GM12878 (cell line): Measurements from ENCODE around the gene GPC6. TPM values are rescaled to one million over a fixed set of nuclear protein-coding genes. Genes with fewer than 3 reads are reported as not detected.

Experiments
- ATAC-seq: fragments of 200-7000 bp; cut with Tn5 transposase; 3 replicates; pipeline ENCODE4 v1.9.1; 2020; ENCODE audit warnings: mild to moderate bottlenecking, moderate library complexity
- BruUV-seq: library from RNA; stranded (reverse); fragments of 400-500 nt; replicated peaks from 2 replicates; lab custom pipeline; 2021; lab: Mats Ljungman, UMichigan
- CTCF ChIA-PET: fragments of 300-600 bp; sonication (Branson Sonifier 250); formaldehyde crosslinking; extraction: SDS; loops from one replicate; lab custom pipeline; 2021; ENCODE audit warnings: inconsistent platforms; lab: Yijun Ruan, JAX
- POLR2A ChIA-PET: fragments of 350-600 bp; formaldehyde crosslinking; extraction: SDS; loops from one replicate; lab custom pipeline; 2021; ENCODE audit warnings: inconsistent platforms; lab: Charles Lee
- RAD21 ChIA-PET: fragments of 300-600 bp; sonication (Branson Sonifier 250); formaldehyde crosslinking; loops from one replicate; lab custom pipeline; 2023; ENCODE audit warnings: antibody characterized with exemption; ENCODE audit not compliant: unreplicated experiment; lab: Charles Lee
- SMC1A ChIA-PET: fragments of 300-600 bp; sonication (Branson Sonifier 250); formaldehyde crosslinking; loops from one replicate; lab custom pipeline; 2023; ENCODE audit not compliant: unreplicated experiment, uncharacterized antibody; lab: Charles Lee
- DNase-seq: peaks from one replicate; pipeline ENCODE4 v3.0.0-alpha.2; 2011; ENCODE audit warnings: low read depth, low spot score
- FAIRE-seq: peaks from 3 replicates; lab custom pipeline; 2011; peaks lifted over from hg19 to GRCh38; lab: Jason Lieb, UNC
- H2AFZ ChIP-seq: 2 replicates; pipeline ENCODE4 v1.6.0; 2011; ENCODE audit warnings: low read depth, low read length, control low read depth; ENCODE audit not compliant: control insufficient read depth
- H3K27ac ChIP-seq: 2 replicates; pipeline ENCODE4 v1.5.1; 2011; ENCODE audit warnings: control low read depth; ENCODE audit not compliant: control insufficient read depth, insufficient read depth
- H3K27me3 ChIP-seq, 2 experiments: replicated peaks in 1 of 2; 2 replicates each; pipeline versions ENCODE4 v1.6.0 to v1.6.1; 2011; ENCODE audit warnings: low read length in 1 of 2; ENCODE audit not compliant: control insufficient read depth in 2 of 2, insufficient read depth in 2 of 2
- H3K36me3 ChIP-seq, 2 experiments: 2 replicates each; pipeline ENCODE4 v1.5.1; 2011; ENCODE audit warnings: low read length in 1 of 2; ENCODE audit not compliant: control insufficient read depth in 2 of 2, insufficient read depth in 2 of 2
- H3K4me1 ChIP-seq: 2 replicates; pipeline ENCODE4 v1.6.1; 2011; ENCODE audit warnings: mild to moderate bottlenecking, low read length, moderate library complexity, mixed read lengths; ENCODE audit not compliant: control insufficient read depth, insufficient read depth
- H3K4me2 ChIP-seq: 2 replicates; pipeline ENCODE4 v1.6.0; 2011; ENCODE audit warnings: control low read depth; ENCODE audit not compliant: control insufficient read depth, insufficient read depth
- H3K4me3 ChIP-seq: fragments of 200-600 bp; sonication (generic); 2 replicates; pipeline ENCODE4 v1.5.1; 2016
- H3K79me2 ChIP-seq: 2 replicates; pipeline ENCODE4 v1.6.0; 2011; ENCODE audit warnings: low read length; ENCODE audit not compliant: control insufficient read depth, insufficient read depth
- H3K9ac ChIP-seq: 2 replicates; pipeline ENCODE4 v1.8.0; 2011; ENCODE audit warnings: low read length, control low read depth, mixed read lengths; ENCODE audit not compliant: control insufficient read depth, insufficient read depth
- H3K9me3 ChIP-seq: replicated peaks from 3 replicates; pipeline ENCODE4 v1.5.1; 2011; ENCODE audit warnings: mild to moderate bottlenecking, low read length; ENCODE audit not compliant: control insufficient read depth, insufficient read depth
- H4K20me1 ChIP-seq: 2 replicates; pipeline ENCODE4 v1.6.0; 2011; ENCODE audit not compliant: control insufficient read depth, insufficient read depth
- CREM ChIP-seq: IDR thresholded peaks from 2 replicates; pipeline ENCODE4 v1.6.1; 2014; ENCODE audit warnings: antibody characterized with exemption, low read depth
- E4F1 ChIP-seq: fragments of 450-650 bp; IDR thresholded peaks from 2 replicates; pipeline ENCODE4 v1.6.1; 2018; ENCODE audit warnings: borderline replicate concordance, mild to moderate bottlenecking; ENCODE audit not compliant: partially characterized antibody
- HDAC2 ChIP-seq: fragments of 200-600 bp; sonication (generic); IDR thresholded peaks from 2 replicates; pipeline ENCODE4 v1.6.1; 2017
- IRF5 ChIP-seq: fragments of 450-650 bp; IDR thresholded peaks from 2 replicates; pipeline ENCODE4 v1.6.1; 2017; ENCODE audit warnings: borderline replicate concordance
- MYB ChIP-seq: fragments of 150-350 bp; IDR thresholded peaks from 2 replicates; pipeline ENCODE4 v1.6.1; 2014; ENCODE audit warnings: mild to moderate bottlenecking, low read depth, low read length, borderline replicate concordance
- SKIL ChIP-seq: fragments of 450-650 bp; IDR thresholded peaks from 2 replicates; pipeline ENCODE4 v1.6.1; 2017; ENCODE audit warnings: mild to moderate bottlenecking, low read depth, inconsistent platforms; ENCODE audit not compliant: poor library complexity, severe bottlenecking
- SMARCA5 ChIP-seq: fragments of 450-650 bp; IDR thresholded peaks from 2 replicates; pipeline ENCODE4 v1.6.1; 2017; ENCODE audit warnings: mild to moderate bottlenecking
- ZNF24 ChIP-seq: fragments of 450-650 bp; IDR thresholded peaks from 2 replicates; pipeline ENCODE4 v1.6.1; 2017; ENCODE audit warnings: antibody characterized with exemption, mild to moderate bottlenecking
- WGBS: methylation state at CpG from one replicate; pipeline ENCODE4 v1.1.6; 2016; ENCODE audit warnings: low lambda C conversion rate; ENCODE audit not compliant: insufficient replicate concordance, insufficient coverage; ENCODE audit errors: missing lambda C conversion rate; 5-methylcytosine and 5-hydroxymethylcytosine counted together
- in situ Hi-C: fragments of 300-500 bp; cut with MboI; formaldehyde crosslinking; loops from 9 replicates; pipeline ENCODE4 v1.14.3; 2018; ENCODE audit warnings: mixed read lengths
- intact Hi-C: fragments of 100-400 bp; cut with micrococcal nuclease; formaldehyde crosslinking; loops from one replicate; pipeline ENCODE4 v1.14.2; 2022; ENCODE audit not compliant: unreplicated experiment
- polyA plus RNA-seq, 11 experiments: library from polyadenylated mRNA; depleted of rRNA in 4 of 11; unstranded in 6 of 11; stranded (reverse) in 5 of 11; fragments of >200 nt; fragmentation: Nextera tagmentation in 4 of 11; fragmentation: Illumina TruSeq in 1 of 11; extraction: Ambion mirVana in 4 of 11; extraction: Trizol in 1 of 11; gene quantifications; 1 replicate in 1 of 11; 2 replicates in 10 of 11; pipeline versions ENCODE4 v1.2.1 to v1.2.3, GENCODE V29; 2011 to 2016; ENCODE audit warnings: inconsistent platforms in 2 of 11, missing spikeins in 2 of 11, low read depth in 1 of 11
- total RNA-seq, 4 experiments: library from RNA; depleted of rRNA in 3 of 4; stranded (reverse); fragments of >200 nt in 3 of 4; fragmentation: Illumina TruSeq in 1 of 4; extraction: Trizol in 1 of 4; gene quantifications; 2 replicates each; pipeline versions ENCODE4 v1.2.1 to v1.2.3, GENCODE V29; 2013 to 2021
- TF ChIP-seq, protein P1 (sequence below): IDR thresholded peaks from 2 replicates; pipeline ENCODE4 v1.6.1; 2012; ENCODE audit warnings: improper control_type of control experiment, low read depth, low read length; ENCODE audit not compliant: insufficient replicate concordance

The GPC6 gene
- total and polyA plus RNA-seq, 10 of the 15 experiments (the other 5 are each of a cell fraction or from before 2014, with no cell fraction given) = 0.03 to 0.04 (median 0.03) TPM; not detected in 7

GRCh38 chr13:94143624-94144350 is 917.2 kb downstream of the GPC6 start:
- no peaks in the 10 kb centered on the region for H3K27me3 ChIP-seq
- BruUV-seq = no TSS peak
- FAIRE-seq (no peak), ATAC-seq (no peak), DNase-seq (no peak)
- ChIA-PET CTCF (no interaction called here), RAD21 (no interaction called here), SMC1A (interaction anchor here (1.9 kb wide), 1 partner anchor 218 kb away, joined by 4 read pairs; no protein-coding TSS in a partner anchor), POLR2A (interaction anchor here (0.6 kb wide), 1 partner anchor 22 kb away, joined by 6 read pairs; no protein-coding TSS in a partner anchor)
- H3K36me3 ChIP-seq = no peaks in the 10 kb centered on the region
- no peak overlapping the region for H3K4me2 ChIP-seq
- H3K4me3 ChIP-seq = no peak overlapping the region
- H2AFZ ChIP-seq = no peak overlapping the region
- intact Hi-C loops = no loop called here
- H3K9me3 ChIP-seq = no peaks in the 10 kb centered on the region
- WGBS = 36% methylated on average over 11 of the region's 11 CpGs
- no peak overlapping the region for H3K9ac ChIP-seq
- H3K4me1 ChIP-seq = no peaks in the 10 kb centered on the region
- H3K79me2 ChIP-seq = no peaks in the 10 kb centered on the region
- H4K20me1 ChIP-seq = no peaks in the 10 kb centered on the region
- in situ Hi-C loops = no loop called here
- H3K27ac ChIP-seq = no peak overlapping the region
- no peak for TF ChIP-seq IRF5
- TF ChIP-seq, protein P1, sequence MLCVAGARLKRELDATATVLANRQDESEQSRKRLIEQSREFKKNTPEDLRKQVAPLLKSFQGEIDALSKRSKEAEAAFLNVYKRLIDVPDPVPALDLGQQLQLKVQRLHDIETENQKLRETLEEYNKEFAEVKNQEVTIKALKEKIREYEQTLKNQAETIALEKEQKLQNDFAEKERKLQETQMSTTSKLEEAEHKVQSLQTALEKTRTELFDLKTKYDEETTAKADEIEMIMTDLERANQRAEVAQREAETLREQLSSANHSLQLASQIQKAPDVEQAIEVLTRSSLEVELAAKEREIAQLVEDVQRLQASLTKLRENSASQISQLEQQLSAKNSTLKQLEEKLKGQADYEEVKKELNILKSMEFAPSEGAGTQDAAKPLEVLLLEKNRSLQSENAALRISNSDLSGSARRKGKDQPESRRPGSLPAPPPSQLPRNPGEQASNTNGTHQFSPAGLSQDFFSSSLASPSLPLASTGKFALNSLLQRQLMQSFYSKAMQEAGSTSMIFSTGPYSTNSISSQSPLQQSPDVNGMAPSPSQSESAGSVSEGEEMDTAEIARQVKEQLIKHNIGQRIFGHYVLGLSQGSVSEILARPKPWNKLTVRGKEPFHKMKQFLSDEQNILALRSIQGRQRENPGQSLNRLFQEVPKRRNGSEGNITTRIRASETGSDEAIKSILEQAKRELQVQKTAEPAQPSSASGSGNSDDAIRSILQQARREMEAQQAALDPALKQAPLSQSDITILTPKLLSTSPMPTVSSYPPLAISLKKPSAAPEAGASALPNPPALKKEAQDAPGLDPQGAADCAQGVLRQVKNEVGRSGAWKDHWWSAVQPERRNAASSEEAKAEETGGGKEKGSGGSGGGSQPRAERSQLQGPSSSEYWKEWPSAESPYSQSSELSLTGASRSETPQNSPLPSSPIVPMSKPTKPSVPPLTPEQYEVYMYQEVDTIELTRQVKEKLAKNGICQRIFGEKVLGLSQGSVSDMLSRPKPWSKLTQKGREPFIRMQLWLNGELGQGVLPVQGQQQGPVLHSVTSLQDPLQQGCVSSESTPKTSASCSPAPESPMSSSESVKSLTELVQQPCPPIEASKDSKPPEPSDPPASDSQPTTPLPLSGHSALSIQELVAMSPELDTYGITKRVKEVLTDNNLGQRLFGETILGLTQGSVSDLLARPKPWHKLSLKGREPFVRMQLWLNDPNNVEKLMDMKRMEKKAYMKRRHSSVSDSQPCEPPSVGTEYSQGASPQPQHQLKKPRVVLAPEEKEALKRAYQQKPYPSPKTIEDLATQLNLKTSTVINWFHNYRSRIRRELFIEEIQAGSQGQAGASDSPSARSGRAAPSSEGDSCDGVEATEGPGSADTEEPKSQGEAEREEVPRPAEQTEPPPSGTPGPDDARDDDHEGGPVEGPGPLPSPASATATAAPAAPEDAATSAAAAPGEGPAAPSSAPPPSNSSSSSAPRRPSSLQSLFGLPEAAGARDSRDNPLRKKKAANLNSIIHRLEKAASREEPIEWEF = no peak
- TF ChIP-seq MYB = no peak
- TF ChIP-seq E4F1 = no peak
- no peak for TF ChIP-seq SMARCA5
- no peak for TF ChIP-seq SKIL
- TF ChIP-seq ZNF24 = no peak
- no peak for TF ChIP-seq HDAC2
- TF ChIP-seq CREM = no peak
